TTC549 (cell line): ENCODE measurements around the gene GYPE.
"Not testable (repeated sequence)": the region's sequence is repeated elsewhere in the genome, so short reads cannot be mapped to it uniquely, and the experiment has no call there.

Source experiments
- FAIRE-seq: peaks from 2 replicates; lab custom pipeline; 2012; peaks lifted over from hg19 to GRCh38; lab: Jason Lieb, UNC

GYPE gene

DNA sequence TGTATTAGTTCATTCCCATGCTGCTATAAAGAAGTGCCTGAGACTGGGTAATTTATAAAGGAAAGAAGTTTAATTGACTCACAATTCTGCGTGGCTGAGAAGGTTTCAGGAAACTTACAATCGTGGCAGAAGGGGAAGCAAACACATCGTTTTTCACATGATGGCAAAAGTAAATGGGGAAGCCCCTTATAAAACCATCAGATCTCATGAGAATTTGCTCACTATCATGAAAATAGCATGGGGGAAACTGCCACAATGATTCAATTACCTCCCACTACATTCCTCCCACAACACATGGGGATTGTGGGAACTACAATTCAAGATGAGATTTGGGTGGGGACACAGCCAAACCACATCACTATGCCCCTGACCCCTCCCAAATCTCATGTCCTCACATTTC, 35.4 kb downstream of the GYPE start:
- FAIRE-seq: not testable (repeated sequence)

DNA sequence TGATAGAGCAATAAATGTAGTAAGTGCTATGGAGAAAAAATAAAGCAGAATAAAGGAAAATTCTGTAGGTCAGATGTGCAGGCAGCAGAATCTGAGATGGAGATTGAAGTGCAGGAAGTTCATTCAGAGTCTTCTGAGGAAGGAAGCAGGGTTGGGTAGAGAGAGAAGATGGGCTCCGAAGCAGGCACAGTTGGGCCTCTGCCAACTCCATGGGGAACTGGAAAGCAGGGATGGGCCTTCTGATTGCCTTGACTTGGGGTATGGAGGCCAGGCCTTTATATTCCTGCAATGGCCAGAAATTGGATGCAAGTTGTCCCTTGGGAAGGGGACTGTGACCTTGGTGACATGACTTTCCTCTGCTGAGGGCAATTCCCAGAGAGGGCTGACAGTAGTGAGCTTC, 42.6 kb downstream of the GYPE start:
- not testable (repeated sequence) for FAIRE-seq

DNA sequence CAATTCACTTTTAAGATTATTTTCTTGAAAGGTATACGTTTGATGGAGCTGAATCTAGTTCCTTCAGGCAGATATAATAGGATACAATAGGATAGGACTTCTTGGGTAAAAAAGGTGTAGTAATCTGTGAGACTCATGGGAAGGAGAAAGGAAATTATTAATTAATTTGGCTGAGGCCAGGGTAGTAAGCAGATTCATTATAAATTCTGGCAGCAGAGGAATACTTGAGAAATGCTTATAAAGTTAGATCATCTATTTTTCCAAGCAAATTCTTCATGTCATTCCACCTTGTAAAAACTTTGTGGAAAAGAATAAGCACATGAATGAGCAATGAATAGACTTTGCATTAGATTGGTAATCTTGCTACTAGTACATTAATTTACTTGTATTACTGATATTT, 46.9 kb downstream of the GYPE start:
- FAIRE-seq: no peak

DNA sequence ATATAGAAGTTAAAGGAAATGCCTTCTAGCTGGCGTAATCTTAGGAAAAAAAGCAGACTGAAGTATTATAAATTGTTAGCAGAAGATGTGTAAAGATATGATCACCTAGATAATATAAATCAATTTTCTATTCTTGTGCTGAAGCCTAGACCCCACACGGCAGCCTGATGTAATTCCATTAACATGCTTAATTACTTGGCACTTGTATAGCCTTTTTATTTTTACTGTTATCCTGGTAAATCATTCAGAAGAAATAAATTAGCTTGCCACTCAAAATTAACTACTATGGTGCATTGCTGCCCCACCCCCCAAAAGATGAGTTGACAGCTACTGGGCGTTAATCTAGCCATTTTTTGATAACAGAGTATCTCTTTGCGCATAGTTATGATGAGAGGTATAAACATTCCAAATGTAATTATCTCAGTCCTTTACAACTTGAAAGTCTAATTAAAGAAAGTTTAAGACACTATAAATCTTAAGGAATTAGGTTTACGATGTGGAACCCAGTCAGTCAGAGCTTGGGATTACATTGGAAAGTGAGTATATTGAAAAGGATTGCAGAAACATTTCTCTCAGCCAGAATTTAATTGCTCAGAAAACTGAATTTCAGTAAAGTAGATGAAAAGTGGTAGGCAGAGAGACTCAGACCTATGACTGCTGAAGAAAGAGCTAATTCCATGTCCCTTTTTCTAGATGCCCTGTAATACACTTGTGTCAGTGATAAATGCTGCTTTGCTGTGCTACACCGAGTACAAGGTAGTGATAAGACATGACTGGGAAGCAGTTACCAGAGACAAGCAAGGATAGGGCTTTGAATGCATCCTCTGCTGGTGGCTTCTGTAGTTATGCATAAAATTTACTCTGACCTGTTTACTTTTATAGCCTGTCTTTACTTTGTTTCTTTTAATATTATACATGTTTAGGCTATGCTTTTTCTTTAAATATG, 47.7 kb downstream of the GYPE start:
- not testable (repeated sequence) for FAIRE-seq

DNA sequence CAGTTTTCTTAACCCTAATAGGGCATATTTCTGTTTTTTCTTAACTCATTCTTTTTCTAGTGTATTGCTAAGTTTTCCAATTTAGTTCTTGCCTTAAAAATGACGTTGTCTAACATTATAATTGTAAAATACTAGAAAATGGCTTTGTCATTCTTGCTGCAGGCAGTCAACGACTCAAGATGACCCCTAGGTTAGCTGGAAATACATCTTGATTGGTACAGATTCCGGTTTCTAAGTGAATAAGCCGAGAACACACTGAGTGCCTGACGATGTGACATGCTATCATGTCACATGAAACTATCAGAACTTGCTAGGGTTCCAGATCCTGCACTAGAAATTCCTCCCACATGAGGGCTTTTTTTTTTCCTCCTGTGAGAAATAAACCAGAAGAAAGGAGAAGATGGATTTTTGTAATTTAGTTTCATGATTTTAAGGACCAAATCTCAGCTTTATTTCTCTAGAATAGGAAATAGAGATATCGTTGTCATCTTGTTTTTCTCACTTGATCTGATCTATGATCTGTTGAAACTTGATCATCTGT, 49.3 kb downstream of the GYPE start:
- not testable (repeated sequence) for FAIRE-seq

DNA sequence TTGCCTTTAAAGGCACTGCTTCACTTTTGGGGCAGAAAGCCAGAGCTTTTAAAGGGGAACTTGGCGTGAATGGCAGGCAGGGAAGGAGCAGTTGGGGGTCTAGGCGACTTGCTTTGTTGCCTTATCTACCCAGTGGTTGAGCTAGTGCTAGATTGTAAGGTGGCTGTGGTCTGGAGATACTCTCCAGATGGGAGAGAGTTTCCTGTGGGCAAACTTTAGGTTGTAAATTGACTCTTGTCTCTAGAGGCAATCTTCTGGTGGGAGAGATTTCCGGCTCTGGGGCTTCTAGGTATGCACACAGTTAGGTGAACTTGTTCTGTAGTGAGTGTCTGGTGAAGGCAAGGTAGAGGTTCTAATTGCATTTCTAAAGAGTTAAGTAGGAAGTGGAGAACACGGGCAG, 50.7 kb downstream of the GYPE start:
- FAIRE-seq: not testable (repeated sequence)

DNA sequence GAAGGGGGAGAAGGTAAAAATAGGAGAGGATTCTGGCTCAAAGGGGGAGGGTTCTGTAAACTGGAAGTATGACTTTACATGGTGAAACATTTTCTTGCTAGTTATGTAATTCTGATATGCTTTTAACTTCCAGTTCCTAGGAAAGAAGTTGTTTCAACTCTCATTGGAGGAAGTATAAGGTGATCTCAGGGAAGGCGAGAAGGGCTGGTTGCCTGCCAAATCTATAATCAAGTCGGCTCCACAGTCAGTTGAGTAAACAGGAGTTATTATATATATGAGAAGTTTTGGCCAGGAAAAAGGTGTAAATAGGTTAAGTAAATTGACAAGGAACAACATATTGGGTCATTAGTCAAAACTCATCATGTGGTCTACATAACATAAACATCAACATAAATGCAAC, 56.1 kb downstream of the GYPE start:
- not testable (repeated sequence) for FAIRE-seq

DNA sequence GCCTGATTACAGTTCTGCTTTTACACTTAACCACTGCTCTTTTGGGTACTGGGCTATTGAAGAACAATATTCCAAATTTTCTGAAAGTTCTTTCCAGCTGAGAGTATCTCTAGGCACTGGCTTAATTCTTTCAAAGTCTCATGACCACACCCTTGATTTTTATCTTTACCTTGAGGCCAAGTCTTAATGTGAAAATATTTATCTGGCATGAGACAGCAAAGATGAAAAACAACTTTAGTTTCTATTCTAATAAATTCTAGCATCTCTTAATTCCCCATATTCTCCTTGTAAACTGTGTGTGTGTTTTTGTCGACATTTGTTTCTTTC, 61.9 kb downstream of the GYPE start:
- FAIRE-seq: not testable (repeated sequence)

DNA sequence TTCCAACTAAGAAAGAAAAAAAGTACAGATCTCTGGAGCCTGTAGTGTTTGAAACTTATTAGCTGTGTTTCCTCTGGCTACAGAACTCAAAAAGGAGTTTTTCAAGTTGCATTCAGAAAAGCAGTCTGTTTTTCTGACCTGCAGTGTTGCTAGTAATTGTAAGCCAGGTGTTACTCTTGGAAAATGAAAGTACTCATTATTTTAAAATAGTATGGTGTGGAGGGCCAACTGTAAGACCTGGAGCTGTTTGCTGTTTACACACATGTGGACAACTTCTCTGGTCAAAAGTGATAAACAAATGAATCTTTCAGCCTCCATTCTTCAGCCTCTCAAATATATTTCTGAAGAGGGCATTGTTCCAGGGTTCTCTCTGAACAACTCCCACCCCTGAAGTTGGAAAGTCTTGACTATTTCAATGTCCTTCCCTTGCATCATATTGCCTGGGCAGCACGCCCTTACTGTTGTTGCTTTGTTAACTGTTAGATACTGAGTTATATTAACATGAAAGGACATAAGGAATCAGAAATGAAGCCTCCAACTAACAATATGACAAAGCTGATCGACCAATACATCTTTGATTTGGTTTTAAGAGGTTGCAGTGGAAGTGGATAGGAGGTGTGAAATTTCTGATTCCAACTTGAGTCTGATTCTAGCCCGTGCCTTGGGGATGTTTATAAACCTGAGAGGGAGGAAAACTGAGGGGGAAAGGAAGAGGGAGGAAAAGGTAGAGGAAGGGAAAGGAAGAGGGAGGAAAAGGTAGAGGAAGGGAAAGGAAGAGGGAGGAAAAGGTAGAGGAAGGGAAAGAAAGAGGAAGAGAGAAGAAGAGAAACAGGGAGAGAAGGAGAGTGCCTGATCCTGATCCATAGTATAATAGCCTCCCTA, 62.5 kb downstream of the GYPE start:
- not testable (repeated sequence) for FAIRE-seq

DNA sequence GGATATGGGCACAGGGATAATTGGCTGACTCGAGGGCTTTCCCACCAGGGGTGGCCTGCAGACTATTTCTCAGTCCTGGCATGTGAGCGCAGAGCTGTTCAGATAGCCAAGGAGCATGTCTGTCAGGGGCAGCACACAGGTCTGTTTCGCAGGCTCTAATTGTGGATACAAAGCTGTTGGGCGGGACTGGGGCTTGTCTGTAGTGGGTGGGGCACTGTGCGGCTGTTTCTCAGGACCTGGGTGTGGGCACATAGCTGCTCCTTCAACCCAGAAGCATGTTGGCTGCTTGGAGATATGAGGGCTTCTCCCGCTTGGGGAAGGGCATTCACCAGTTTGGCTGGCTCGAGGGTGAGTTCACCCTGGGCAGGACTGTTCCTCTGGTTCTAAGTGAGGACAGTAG, 65.9 kb downstream of the GYPE start:
- FAIRE-seq: not testable (repeated sequence)

DNA sequence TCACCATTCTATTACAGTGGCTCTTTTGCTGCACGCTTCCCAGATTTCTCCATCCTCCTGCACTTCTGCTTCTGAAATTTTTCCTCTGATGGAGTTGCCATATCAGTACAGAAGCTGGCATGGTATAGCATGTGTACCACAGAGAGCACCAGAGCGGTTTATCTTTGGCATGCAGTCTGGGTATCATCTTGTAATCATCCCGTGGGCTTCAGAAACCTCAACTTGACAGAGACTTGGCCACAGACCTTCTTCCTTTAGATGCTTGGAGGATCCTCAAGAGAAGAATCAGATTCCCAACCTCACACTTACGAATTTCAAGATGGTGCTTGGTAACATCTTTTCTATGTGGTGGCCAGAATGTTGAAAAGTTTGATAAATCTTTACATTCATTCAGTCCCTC, 71.2 kb downstream of the GYPE start:
- FAIRE-seq: not testable (repeated sequence)

DNA sequence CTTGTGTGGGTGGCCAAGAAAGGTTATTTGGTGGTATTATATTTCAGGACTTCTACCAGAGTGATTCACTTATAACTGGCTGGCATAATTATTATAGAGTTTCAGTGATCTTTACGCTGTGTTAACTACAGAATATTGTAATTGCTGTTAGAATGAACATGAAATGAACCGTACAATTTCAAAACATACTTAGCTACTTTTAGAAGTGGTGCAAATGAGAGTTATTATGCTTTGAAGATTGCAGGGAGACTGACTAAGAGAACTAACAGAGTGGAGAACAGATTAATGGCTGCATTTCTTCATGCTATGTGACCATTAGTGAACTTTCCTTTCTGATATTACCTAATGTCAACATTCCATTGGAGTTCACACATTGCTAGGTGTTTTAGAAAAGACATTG, 71.7 kb downstream of the GYPE start:
- FAIRE-seq: not testable (repeated sequence)

DNA sequence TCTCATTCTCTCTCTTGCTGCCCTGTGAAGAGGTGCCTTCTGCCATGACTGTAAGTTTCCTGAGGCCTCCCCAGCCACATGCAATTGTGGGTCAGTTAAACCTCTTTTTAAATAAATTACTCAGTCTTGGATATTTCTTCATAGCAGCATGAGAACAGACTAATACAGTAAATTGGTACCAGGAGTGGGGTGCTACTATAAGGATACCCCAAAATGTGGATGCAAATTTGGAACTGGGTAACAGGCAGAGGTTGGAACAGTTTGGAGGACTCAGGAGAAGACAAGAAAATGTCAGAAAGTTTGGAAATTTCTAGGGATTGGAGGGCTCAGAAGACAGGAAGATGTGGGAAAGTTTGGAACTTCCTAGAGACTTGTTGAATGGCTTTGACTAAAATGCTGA, 74.8 kb downstream of the GYPE start:
- not testable (repeated sequence) for FAIRE-seq

DNA sequence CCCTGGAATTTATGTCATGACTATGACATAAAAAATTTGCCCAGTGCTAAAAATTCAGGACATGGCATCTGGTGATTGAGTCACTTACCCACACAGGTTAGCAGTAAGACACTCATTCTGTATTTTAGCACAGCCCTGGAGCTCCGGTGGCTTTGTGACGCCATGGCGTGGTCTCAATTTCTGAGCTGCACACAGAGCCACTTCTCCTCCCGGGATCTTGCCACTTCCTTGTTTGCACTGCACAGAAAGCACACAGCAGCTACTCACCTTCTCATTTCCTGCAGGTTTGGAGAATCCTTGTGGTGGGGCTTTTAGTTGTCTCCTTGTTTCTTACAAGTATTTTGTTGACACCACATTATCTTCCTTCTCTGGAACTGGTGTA, 76.1 kb downstream of the GYPE start:
- FAIRE-seq: not testable (repeated sequence)
